ENCODE data around the gene SEC14L1.

GRCh38 chr17:77209330-77209748 is 68.6 kb downstream of the SEC14L1 start:
- TF ChIP-seq EZH2 (IDR thresholded peaks at IDR 0.05; ENCODE audit: borderline replicate concordance), result no peak
- no peak for TF ChIP-seq CTCF (IDR thresholded peaks at IDR 0.05; ENCODE audit: poor library complexity)
- no peak for TF ChIP-seq EZH2phosphoT487 (IDR thresholded peaks at IDR 0.05; ENCODE audit: low read depth, severe bottlenecking, unreplicated experiment)

Measured in hepatocyte (in vitro differentiated cells).